Mucosa of stomach (tissue), 1 donor: Measurements from ENCODE around the gene CRYAA.

ENCODE experiments used
- H3K27me3 ChIP-seq: one replicate; pipeline ENCODE4 v1.7.0; 2013; ENCODE audit warnings: mild to moderate bottlenecking, low read length; ENCODE audit not compliant: control insufficient read depth, insufficient read depth
- H3K36me3 ChIP-seq: one replicate; pipeline ENCODE4 v1.7.0; 2013; ENCODE audit warnings: low read length; ENCODE audit not compliant: control insufficient read depth, insufficient read depth
- H3K4me1 ChIP-seq: one replicate; pipeline ENCODE4 v1.7.0; 2013; ENCODE audit warnings: mild to moderate bottlenecking, low read length; ENCODE audit not compliant: control insufficient read depth, insufficient read depth
- H3K4me3 ChIP-seq: one replicate; pipeline ENCODE4 v1.7.0; 2013; ENCODE audit warnings: low read length
- H3K9ac ChIP-seq: one replicate; pipeline ENCODE4 v1.7.0; 2013; ENCODE audit warnings: mild to moderate bottlenecking, low read length, moderate library complexity
- H3K9me3 ChIP-seq: one replicate; pipeline ENCODE4 v1.7.0; 2013; ENCODE audit warnings: mild to moderate bottlenecking, low read length, moderate library complexity; ENCODE audit not compliant: control insufficient read depth
- donor health status: Pancreatic carcinoma.

CRYAA gene

GRCh38 chr21:43209575-43210453 lies 41.0 kb downstream of the CRYAA start:
- Histone ChIP-seq H3K36me3 (no peaks in the 10 kb centered on the region), H3K4me3 (no peak overlapping the region), H3K4me1 (peaks cover 21% of the 10 kb centered on the region), H3K9ac (no peak overlapping the region), H3K9me3 (no peaks in the 10 kb centered on the region), H3K27me3 (no peaks in the 10 kb centered on the region)

GRCh38 chr21:43210454-43211071 lies 41.8 kb downstream of the CRYAA start:
- H3K4me3 ChIP-seq = no peak overlapping the region
- no peaks in the 10 kb centered on the region for H3K9me3 ChIP-seq
- H3K4me1 ChIP-seq = peaks cover 21% of the 10 kb centered on the region
- H3K27me3 ChIP-seq = no peaks in the 10 kb centered on the region
- H3K9ac ChIP-seq = no peak overlapping the region
- no peaks in the 10 kb centered on the region for H3K36me3 ChIP-seq

GRCh38 chr21:43211072-43211759 lies 42.4 kb downstream of the CRYAA start:
- H3K9me3 ChIP-seq = no peaks in the 10 kb centered on the region
- no peaks in the 10 kb centered on the region for H3K27me3 ChIP-seq
- no peaks in the 10 kb centered on the region for H3K36me3 ChIP-seq
- no peak overlapping the region for H3K4me3 ChIP-seq
- peaks cover 21% of the 10 kb centered on the region for H3K4me1 ChIP-seq
- peak overlapping the region; percentile 61 for H3K9ac ChIP-seq

GRCh38 chr21:43211760-43212115 lies 42.9 kb downstream of the CRYAA start:
- Histone ChIP-seq H3K4me1 (peaks cover 21% of the 10 kb centered on the region), H3K9me3 (no peaks in the 10 kb centered on the region), H3K27me3 (no peaks in the 10 kb centered on the region), H3K9ac (peak overlapping the region; percentile 61), H3K4me3 (no peak overlapping the region), H3K36me3 (no peaks in the 10 kb centered on the region)
